ENCODE measurements around the gene ERVH48-1. TPM values are rescaled to one million over a fixed set of nuclear protein-coding genes. Genes with fewer than 3 reads are reported as not detected.

The ERVH48-1 gene
- total and polyA plus RNA-seq, 2 of the 8 experiments (the other 6 are each of a cell fraction or from before 2014, with no cell fraction given): 4.2 to 17.7 TPM

DNA sequence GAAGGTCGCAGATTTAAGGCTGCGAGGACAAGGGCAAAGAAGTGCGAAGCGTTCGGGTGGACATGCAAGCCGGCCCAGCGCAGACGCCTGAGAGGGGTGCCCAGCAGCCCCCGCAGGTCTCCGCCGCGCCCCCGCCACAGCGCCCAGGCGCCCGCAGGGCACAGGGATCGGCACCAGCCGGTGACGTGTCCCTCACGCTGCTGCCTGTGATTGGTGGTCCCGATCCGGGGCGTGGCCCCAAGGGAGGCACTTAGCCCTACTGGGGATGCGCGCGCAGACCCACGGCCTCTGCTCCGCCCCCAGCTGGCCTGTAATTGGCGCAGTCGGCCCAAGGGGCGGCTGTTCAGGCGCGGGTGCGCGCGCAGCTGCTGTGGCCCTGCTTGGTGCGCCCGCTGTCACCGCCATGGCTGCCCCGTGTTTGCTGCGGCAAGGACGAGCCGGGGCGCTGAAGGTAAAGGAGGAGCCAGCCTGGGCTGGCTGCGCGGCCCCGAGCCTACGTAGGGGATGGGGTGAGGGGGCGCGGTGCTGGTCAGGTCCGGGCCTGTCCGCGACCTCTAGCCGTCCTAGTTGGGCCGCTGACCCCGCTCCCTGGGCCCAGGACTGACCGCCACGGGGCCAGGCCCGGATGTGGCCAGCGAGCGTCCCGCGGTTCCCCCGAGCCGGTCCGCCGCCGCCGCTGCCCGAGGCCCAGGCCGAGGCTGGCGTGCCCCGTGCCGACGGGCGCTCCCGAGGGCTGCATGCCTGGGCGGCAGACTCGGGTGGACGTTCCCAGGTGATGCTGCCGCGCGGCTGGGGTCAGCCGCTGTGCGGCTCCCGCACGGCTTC lies 32.3 kb downstream of the ERVH48-1 start, which contains the start of gene NDUFV3 (continued):
- TF ChIP-seq RFX5 (IDR thresholded peaks at IDR 0.05; ENCODE audit: borderline replicate concordance, low read depth, low read length) (no peak), NRF1 (IDR thresholded peaks at IDR 0.05; ENCODE audit: low read depth, low read length) (peak; percentile 60), SIN3A (conservative IDR thresholded peaks at IDR 0.05 in 1 of 2, IDR thresholded peaks at IDR 0.05 in 1 of 2; ENCODE audit: low read depth in 1 of 2, low read length in 2 of 2) (peak in 1 of 2 experiments; percentile 82; a peak in 1 of 4 replicates), TAF1 (IDR thresholded peaks at IDR 0.05; ENCODE audit: low read depth, low read length) (peak; percentile 88), TAF7 (optimal IDR thresholded peaks at IDR 0.05; ENCODE audit: borderline replicate concordance, low read depth, low read length) (peak; percentile 64), RBBP5 (IDR thresholded peaks at IDR 0.05; ENCODE audit: borderline replicate concordance, low read depth, low read length) (peak; percentile 78; the same call in 1 of the 2 replicates), GABPA (IDR thresholded peaks at IDR 0.05; ENCODE audit: borderline replicate concordance, insufficient read depth, low read length) (no peak), HDAC2 (IDR thresholded peaks at IDR 0.05; ENCODE audit: borderline replicate concordance in 1 of 2, low read depth in 2 of 2, low read length in 2 of 2) (0 out of 4 replicates have a peak, but pooled peaks of 1 of the 2 experiments have one; percentile 68), ZNF274 (IDR thresholded peaks at IDR 0.05; ENCODE audit: borderline replicate concordance, extremely low read depth, low read length) (no peak), CHD2 (IDR thresholded peaks at IDR 0.05; ENCODE audit: low read length) (peak; percentile 28; the same call in 1 of the 2 replicates), PHF8 (conservative IDR thresholded peaks at IDR 0.05; ENCODE audit: low read depth, low read length) (peak; percentile 85)
- TF ChIP-seq, protein P1, sequence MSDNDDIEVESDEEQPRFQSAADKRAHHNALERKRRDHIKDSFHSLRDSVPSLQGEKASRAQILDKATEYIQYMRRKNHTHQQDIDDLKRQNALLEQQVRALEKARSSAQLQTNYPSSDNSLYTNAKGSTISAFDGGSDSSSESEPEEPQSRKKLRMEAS (IDR thresholded peaks at IDR 0.05): peak; percentile 15; the same call in 1 of the 2 replicates
